Right renal pelvis (tissue), 4 donors: ENCODE results near the gene CA5A. TPM values are rescaled to one million over a fixed set of nuclear protein-coding genes. Genes with fewer than 3 reads are reported as not detected.
A peak's percentile ranks its signal among the peaks of the same experiment; 100 is the strongest.
"Not testable (repeated sequence)": the region's sequence is repeated elsewhere in the genome, so short reads cannot be mapped to it uniquely, and the experiment has no call there.

Experiments
- DNase-seq, 4 donors: peaks; one replicate each; pipeline ENCODE4 v3.0.0-alpha.2; 2013; ENCODE audit warnings: low read depth in 4 of 4, low spot score in 3 of 4, missing footprints in 1 of 4
- polyA plus RNA-seq, 4 donors: library from polyadenylated mRNA; unstranded; fragments of 120-200 nt; gene quantifications; one replicate each; pipeline ENCODE4 v1.2.1, GENCODE V29; 2013; ENCODE audit not compliant: insufficient read length in 4 of 4

Gene CA5A
- polyA plus RNA-seq, 4 donors, result 0.10 to 0.42 (median 0.20) TPM

DNA sequence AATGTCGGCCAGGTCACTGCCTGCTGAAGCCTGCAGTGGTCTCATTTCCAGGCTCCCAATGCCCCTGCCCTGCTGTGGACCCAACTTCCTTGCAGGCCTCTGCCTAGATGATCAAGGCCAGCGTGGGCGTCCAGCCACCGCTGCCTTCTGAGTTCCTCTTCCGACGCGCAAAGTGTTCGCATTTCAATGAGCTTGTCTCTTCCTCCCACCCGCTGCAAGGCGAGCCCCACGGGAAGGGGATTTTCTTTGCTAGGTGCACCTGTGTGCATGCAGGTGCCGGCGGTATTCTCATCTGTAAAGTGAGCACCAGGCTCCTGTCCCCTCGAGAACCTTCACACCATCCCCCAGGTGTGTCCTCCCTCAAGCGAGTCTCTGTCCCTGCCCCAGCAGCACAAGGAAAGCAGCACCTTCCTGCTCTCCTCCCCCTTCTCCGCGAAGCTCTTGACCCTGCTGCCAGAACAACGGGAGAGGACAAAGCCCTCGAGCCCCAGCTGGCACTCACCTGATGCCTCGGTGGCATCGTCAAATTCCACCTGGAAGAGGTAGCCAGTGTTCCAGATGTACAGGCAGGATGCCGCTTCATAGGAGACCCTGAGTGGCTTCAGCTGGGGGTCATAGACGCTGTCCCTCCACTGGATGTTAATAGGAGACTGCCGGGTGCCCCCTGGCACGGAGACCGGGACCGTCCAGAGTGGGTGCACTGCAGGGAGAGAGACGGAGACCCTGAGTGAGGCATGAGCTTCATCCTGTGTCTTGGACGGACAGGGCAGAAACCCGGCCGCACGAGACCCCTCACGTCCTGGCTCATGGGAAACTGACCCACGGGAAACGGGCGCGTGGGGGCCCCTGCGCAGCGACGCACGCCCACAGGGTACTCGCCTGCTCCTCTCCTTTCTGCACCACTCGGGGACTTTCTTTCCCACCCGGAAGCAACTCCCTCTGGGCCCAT is 9.8 kb downstream of the CA5A start:
- DNase-seq, result no peak

GRCh38 chr16:87924811-87925670 is 11.3 kb downstream of the CA5A start:
- DNase-seq, result peak in 2 of 4 donors; percentile 75 to 76

GRCh38 chr16:87924041-87924810 is 12.1 kb downstream of the CA5A start:
- DNase-seq, result no peak

DNA sequence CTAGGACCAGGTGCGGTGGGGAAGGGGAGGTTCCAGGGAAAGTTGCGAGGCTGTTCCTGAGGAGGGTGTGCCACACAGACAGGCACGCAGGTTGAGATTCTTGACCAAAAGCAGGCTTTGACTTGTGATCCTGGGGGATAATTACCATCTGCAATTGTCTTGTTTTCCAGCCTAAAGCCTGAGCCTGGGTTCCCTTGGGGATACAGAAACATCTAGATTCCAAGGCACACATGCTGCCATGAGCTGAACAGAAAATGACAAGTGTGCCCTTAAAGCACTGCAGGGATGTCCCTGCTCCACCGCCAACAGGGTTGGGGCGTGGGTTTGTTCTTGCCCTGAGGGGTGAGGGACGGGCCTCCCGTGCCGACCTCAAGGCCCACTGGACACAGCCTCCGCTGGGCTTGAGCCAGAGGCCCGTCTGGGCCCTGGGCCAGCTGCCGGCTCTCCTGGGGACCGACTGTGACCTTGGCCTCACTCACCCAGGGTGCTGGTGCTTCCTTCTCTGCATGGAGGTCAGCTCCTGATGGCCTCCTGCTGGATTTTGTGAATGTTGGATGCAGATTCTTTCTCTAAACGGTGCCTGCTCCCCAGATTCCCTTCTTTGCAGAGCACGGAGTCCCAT is 14.0 kb downstream of the CA5A start:
- no peak for DNase-seq

DNA sequence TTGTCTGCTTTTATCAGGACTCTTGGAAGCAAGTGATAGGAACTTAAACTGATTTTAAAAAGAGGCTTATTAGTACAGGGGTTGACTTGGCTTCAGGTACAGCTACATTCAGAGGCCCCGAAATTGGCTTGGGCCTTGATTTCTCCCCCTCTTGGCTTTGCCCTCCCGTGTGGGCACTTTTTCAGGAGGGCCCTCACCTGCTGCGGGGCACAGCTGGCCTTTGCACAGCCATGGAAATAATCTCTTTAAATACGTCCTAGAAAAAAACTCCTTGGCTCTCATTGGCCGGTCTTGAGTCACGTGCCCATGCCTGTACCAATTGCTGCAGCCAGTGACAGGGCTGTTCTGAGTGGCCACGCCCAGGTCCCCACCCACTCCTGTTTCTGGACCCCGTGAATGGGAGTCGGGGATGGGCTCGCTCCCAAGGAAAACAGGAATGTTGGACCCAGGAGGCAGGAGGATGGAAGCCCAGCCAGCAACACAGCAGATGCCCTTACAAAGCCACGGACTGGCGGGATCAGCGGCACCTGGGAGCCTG is 15.0 kb downstream of the CA5A start:
- no peak for DNase-seq

GRCh38 chr16:87919681-87919994 is 16.7 kb downstream of the CA5A start:
- DNase-seq, result no peak

GRCh38 chr16:87918866-87919680 is 17.3 kb downstream of the CA5A start:
- DNase-seq, result no peak

GRCh38 chr16:87918338-87918737 is 18.0 kb downstream of the CA5A start:
- no peak for DNase-seq

DNA sequence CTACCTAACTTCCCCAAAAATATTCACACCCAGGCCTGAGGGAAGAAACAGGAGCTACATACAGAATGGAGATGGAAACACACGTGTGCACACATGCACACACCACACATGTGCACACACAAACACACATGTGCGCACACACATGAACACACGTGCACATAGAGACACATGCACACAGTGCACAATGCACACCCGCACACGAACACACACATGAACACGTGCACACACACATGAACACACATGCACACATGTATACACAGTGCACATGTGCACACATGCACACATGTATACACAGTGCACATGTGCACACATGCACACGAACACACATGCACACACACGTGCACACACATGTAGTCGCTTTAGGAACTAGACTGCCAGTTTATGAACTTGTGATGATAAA is 18.8 kb downstream of the CA5A start:
- DNase-seq, result no peak

DNA sequence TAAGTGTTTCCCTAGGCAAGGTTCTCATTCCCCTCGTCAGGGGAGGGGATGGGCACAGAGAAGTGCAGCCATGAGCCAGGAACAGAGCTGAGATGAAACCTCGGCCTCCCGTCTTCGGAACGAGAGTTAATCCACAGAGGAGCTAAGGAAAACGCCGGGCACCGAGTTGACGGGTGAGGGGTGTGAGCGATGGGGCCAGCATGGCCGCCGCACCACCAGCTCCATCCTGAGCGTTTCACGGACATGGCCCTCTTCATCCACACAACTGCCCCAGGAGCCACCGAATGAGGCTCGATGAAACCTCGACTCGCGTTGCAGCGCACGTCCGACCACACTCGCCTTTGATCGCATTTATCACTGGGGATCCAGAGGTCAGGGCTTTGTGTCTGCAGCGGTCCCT is 21.5 kb downstream of the CA5A start:
- DNase-seq, result no peak

- DNase-seq, result not testable (repeated sequence)
Observed at GRCh38 chr16:87914021-87914725, 22.2 kb downstream of the CA5A start.

GRCh38 chr16:87912691-87913090 is 23.6 kb downstream of the CA5A start:
- DNase-seq, result not testable (repeated sequence)

- not testable (repeated sequence) for DNase-seq
Observed at GRCh38 chr16:87911106-87911763, 25.1 kb downstream of the CA5A start.

- DNase-seq, result not testable (repeated sequence)
Observed at GRCh38 chr16:87909203-87909935, 27.0 kb downstream of the CA5A start.

- not testable (repeated sequence) for DNase-seq
Observed at GRCh38 chr16:87908101-87908500, 28.2 kb downstream of the CA5A start.

DNA sequence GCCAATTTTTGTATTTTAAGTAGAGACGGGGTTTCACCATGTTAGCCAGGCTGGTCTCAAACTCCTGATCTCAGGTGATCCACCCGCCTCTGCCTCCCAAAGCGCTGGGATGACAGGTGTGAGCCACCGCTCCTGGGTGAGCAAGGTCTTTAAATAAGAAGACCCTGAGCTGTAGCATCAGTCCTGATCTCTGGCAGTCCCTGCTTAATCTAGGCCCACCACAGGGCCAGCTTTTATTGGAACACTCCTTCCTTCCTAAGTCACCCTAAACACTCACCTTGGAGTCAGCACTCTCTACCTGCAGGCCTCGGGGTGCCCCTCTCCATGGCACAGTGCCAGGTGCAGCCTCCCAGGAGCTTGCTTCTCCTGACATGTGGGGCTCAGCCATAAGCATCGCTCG is 30.8 kb downstream of the CA5A start:
- not testable (repeated sequence) for DNase-seq

GRCh38 chr16:87904963-87905362 is 31.4 kb downstream of the CA5A start:
- DNase-seq, result not testable (repeated sequence)
